Right lobe of liver (tissue), 4 donors: ENCODE measurements around the gene TEX36.
"Not testable (repeated sequence)": the region's sequence is repeated elsewhere in the genome, so short reads cannot be mapped to it uniquely, and the experiment has no call there.

Experiments
- POLR2A ChIP-seq: fragments of 450-650 bp; IDR thresholded peaks from one replicate; pipeline ENCODE4 v1.6.1; 2017; ENCODE audit warnings: antibody characterized with exemption, mild to moderate bottlenecking
- TF ChIP-seq, protein P1 (sequence below), 4 donors: fragments of 200-600 bp in 3 of 4; fragments of 450-650 bp in 1 of 4; IDR thresholded peaks; one replicate each; pipeline versions ENCODE4 v1.5.1 to v1.8.0; 2016 to 2022; ENCODE audit warnings: antibody characterized with exemption in 4 of 4, mild to moderate bottlenecking in 2 of 4
- donor health status: DM: no; HTN: no; CAD: no.
- donor health status: DM: no; HTN: no; CAD: no.
- donor health status: DM: no; HTN: yes; CAD: no.

DNA sequence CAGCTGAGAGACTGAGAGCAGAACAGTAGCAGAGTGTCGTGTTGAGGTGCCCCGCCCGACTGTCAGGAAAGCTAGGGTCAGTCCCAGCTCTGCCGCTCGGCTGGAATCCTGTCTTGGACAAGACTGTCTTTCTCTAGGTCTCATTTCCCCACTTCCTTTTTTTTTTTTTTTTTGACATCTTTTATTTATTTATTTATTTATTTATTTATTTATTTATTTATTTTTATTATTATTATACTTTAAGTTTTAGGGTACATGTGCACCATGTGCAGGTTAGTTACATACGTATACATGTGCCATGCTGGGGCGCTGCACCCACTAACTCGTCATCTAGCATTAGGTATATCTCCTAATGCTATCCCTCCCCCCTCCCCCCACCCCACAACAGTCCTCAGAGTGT lies 69.9 kb downstream of the TEX36 start:
- not testable (repeated sequence) for TF ChIP-seq POLR2A
- TF ChIP-seq, protein P1, sequence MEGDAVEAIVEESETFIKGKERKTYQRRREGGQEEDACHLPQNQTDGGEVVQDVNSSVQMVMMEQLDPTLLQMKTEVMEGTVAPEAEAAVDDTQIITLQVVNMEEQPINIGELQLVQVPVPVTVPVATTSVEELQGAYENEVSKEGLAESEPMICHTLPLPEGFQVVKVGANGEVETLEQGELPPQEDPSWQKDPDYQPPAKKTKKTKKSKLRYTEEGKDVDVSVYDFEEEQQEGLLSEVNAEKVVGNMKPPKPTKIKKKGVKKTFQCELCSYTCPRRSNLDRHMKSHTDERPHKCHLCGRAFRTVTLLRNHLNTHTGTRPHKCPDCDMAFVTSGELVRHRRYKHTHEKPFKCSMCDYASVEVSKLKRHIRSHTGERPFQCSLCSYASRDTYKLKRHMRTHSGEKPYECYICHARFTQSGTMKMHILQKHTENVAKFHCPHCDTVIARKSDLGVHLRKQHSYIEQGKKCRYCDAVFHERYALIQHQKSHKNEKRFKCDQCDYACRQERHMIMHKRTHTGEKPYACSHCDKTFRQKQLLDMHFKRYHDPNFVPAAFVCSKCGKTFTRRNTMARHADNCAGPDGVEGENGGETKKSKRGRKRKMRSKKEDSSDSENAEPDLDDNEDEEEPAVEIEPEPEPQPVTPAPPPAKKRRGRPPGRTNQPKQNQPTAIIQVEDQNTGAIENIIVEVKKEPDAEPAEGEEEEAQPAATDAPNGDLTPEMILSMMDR (IDR thresholded peaks at IDR 0.05), result not testable (repeated sequence)
